Suprapubic skin (tissue), 3 donors: ENCODE results near the gene MYNN.

Source experiments
- CTCF ChIP-seq, 2 donors: fragments of 200-600 bp in 1 of 2; fragments of 450-650 bp in 1 of 2; sonication (generic) in 1 of 2; IDR thresholded peaks; one replicate each; pipeline ENCODE4 v1.5.1; 2016 to 2019; ENCODE audit warnings: antibody characterized with exemption in 2 of 2, mild to moderate bottlenecking in 1 of 2, moderate library complexity in 1 of 2
- EP300 ChIP-seq: sonication (generic); formaldehyde crosslinking; IDR thresholded peaks from one replicate; pipeline ENCODE4 v1.6.1; 2017; ENCODE audit warnings: antibody characterized with exemption

- TF ChIP-seq CTCF (IDR thresholded peaks at IDR 0.05) (no peak), EP300 (no peak)
Observed at GRCh38 chr3:169769287-169770181, 3.7 kb upstream of the MYNN start, which contains the start of gene ACTRT3.
